GM19240 (cell line): Measurements from ENCODE around the gene RASGRF2.

ENCODE experiments used
- DNase-seq: peaks from one replicate; pipeline ENCODE4 v3.0.0; 2011; ENCODE audit warnings: low spot score; ENCODE audit not compliant: insufficient read length

The RASGRF2 gene

GRCh38 chr5:81134066-81134465 lies 173.9 kb downstream of the RASGRF2 start:
- no peak for DNase-seq

- no peak for DNase-seq
Observed at GRCh38 chr5:81134566-81134965, 174.4 kb downstream of the RASGRF2 start.

- DNase-seq: no peak
Observed at GRCh38 chr5:81136557-81136956, 176.4 kb downstream of the RASGRF2 start.

- DNase-seq: no peak
Observed at GRCh38 chr5:81137833-81138232, 177.7 kb downstream of the RASGRF2 start.

GRCh38 chr5:81140441-81140840 lies 180.3 kb downstream of the RASGRF2 start:
- DNase-seq: no peak

- no peak for DNase-seq
Observed at GRCh38 chr5:81140943-81141342, 180.8 kb downstream of the RASGRF2 start.

GRCh38 chr5:81142108-81142507 lies 181.9 kb downstream of the RASGRF2 start:
- DNase-seq: no peak

- DNase-seq: no peak
Observed at GRCh38 chr5:81145329-81145935, 185.3 kb downstream of the RASGRF2 start.

GRCh38 chr5:81146031-81146430 lies 185.9 kb downstream of the RASGRF2 start:
- DNase-seq: no peak

GRCh38 chr5:81147011-81147885 lies 187.1 kb downstream of the RASGRF2 start:
- no peak for DNase-seq

GRCh38 chr5:81147886-81148571 lies 187.9 kb downstream of the RASGRF2 start:
- no peak for DNase-seq

GRCh38 chr5:81151546-81151945 lies 191.4 kb downstream of the RASGRF2 start:
- DNase-seq: no peak

- DNase-seq: no peak
Observed at GRCh38 chr5:81154725-81155124, 194.6 kb downstream of the RASGRF2 start.

- no peak for DNase-seq
Observed at GRCh38 chr5:81156732-81157131, 196.6 kb downstream of the RASGRF2 start.

- peak; percentile 23 for DNase-seq
Observed at GRCh38 chr5:81161012-81161601, 200.9 kb downstream of the RASGRF2 start.

GRCh38 chr5:81162501-81162900 lies 202.3 kb downstream of the RASGRF2 start:
- no peak for DNase-seq

- DNase-seq: no peak
Observed at GRCh38 chr5:81163651-81164050, 203.5 kb downstream of the RASGRF2 start.

GRCh38 chr5:81164476-81164875 lies 204.3 kb downstream of the RASGRF2 start:
- DNase-seq: no peak

GRCh38 chr5:81164936-81165335 lies 204.8 kb downstream of the RASGRF2 start:
- DNase-seq: no peak

- peak; percentile 47 for DNase-seq
Observed at GRCh38 chr5:81165493-81166119, 205.4 kb downstream of the RASGRF2 start.

GRCh38 chr5:81166430-81166829 lies 206.3 kb downstream of the RASGRF2 start:
- DNase-seq: no peak
